H9 (cell line): ENCODE data around the gene BAG5. TPM values are rescaled to one million over a fixed set of nuclear protein-coding genes. Genes with fewer than 3 reads are reported as not detected.
A peak's percentile ranks its signal among the peaks of the same experiment; 100 is the strongest.

Source experiments
- DNase-seq: peaks from one replicate; pipeline ENCODE4 v3.0.0-alpha.2; 2017
- H2AFZ ChIP-seq: one replicate; pipeline ENCODE4 v1.6.1; 2013; ENCODE audit warnings: mild to moderate bottlenecking, low read length, control low read depth, moderate library complexity
- H2AK5ac ChIP-seq: 2 replicates; pipeline ENCODE4 v1.6.1; 2013; ENCODE audit warnings: low read length, control low read depth, mixed read lengths; ENCODE audit not compliant: insufficient read length
- H2BK120ac ChIP-seq: one replicate; pipeline ENCODE4 v1.6.1; 2013; ENCODE audit warnings: low read depth, mild to moderate bottlenecking, low read length, control low read depth, inconsistent platforms; ENCODE audit not compliant: poor library complexity, severe bottlenecking
- H2BK12ac ChIP-seq: 2 replicates; pipeline ENCODE4 v1.6.1; 2013; ENCODE audit warnings: low read length, control low read depth, mixed read lengths, low read depth; ENCODE audit not compliant: insufficient read length
- H2BK15ac ChIP-seq: 2 replicates; pipeline ENCODE4 v1.6.1; 2013; ENCODE audit warnings: low read depth, low read length, control low read depth
- H2BK20ac ChIP-seq: one replicate; pipeline ENCODE4 v1.6.1; 2013; ENCODE audit warnings: low read depth, mild to moderate bottlenecking, low read length, control low read depth, inconsistent platforms; ENCODE audit not compliant: poor library complexity, severe bottlenecking
- H2BK5ac ChIP-seq: 2 replicates; pipeline ENCODE4 v1.6.1; 2013; ENCODE audit warnings: low read length, control low read depth, mixed read lengths; ENCODE audit not compliant: insufficient read length
- H3K14ac ChIP-seq: 2 replicates; pipeline ENCODE4 v1.6.1; 2013; ENCODE audit warnings: low read length, control low read depth; ENCODE audit not compliant: insufficient read depth
- H3K18ac ChIP-seq: 2 replicates; pipeline ENCODE4 v1.6.1; 2013; ENCODE audit warnings: low read depth, mild to moderate bottlenecking, mixed read lengths, low read length, control low read depth; ENCODE audit not compliant: insufficient read length
- H3K23ac ChIP-seq: 2 replicates; pipeline ENCODE4 v1.6.1; 2013; ENCODE audit warnings: low read length, control low read depth, mixed read lengths, low read depth; ENCODE audit not compliant: insufficient read length
- H3K23me2 ChIP-seq: 2 replicates; pipeline ENCODE4 v1.6.1; 2013; ENCODE audit warnings: low read depth, mild to moderate bottlenecking, mixed read lengths, low read length, control low read depth; ENCODE audit not compliant: insufficient read length, poor library complexity, severe bottlenecking
- H3K27ac ChIP-seq: 2 replicates; pipeline ENCODE4 v1.5.1; 2013; ENCODE audit warnings: low read length, control low read depth, mixed read lengths, low read depth; ENCODE audit not compliant: insufficient read length
- H3K27me3 ChIP-seq: 2 replicates; pipeline ENCODE4 v1.6.1; 2013; ENCODE audit warnings: low read length, control low read depth, inconsistent platforms; ENCODE audit not compliant: insufficient read depth
- H3K4ac ChIP-seq: 2 replicates; pipeline ENCODE4 v1.6.1; 2013; ENCODE audit warnings: low read depth, mild to moderate bottlenecking, control low read depth, inconsistent platforms, low read length, moderate library complexity
- H3K4me1 ChIP-seq: 2 replicates; pipeline ENCODE4 v1.6.1; 2013; ENCODE audit warnings: low read length, control low read depth, inconsistent platforms; ENCODE audit not compliant: insufficient read depth
- H3K4me2 ChIP-seq: 2 replicates; pipeline ENCODE4 v1.6.1; 2013; ENCODE audit warnings: low read length, control low read depth, mixed read lengths; ENCODE audit not compliant: insufficient read length, insufficient read depth
- H3K56ac ChIP-seq: 2 replicates; pipeline ENCODE4 v1.6.1; 2013; ENCODE audit warnings: low read depth, mild to moderate bottlenecking, mixed read lengths, low read length, control low read depth; ENCODE audit not compliant: insufficient read length
- H3K79me1 ChIP-seq: 2 replicates; pipeline ENCODE4 v1.6.1; 2013; ENCODE audit warnings: low read depth, mild to moderate bottlenecking, moderate library complexity, low read length, control low read depth, inconsistent platforms; ENCODE audit not compliant: insufficient read depth, poor library complexity, severe bottlenecking
- H3K79me2 ChIP-seq: 2 replicates; pipeline ENCODE4 v1.6.1; 2013; ENCODE audit warnings: low read length, control low read depth, inconsistent platforms; ENCODE audit not compliant: insufficient read depth
- H3K9ac ChIP-seq: 2 replicates; pipeline ENCODE4 v1.6.1; 2013; ENCODE audit warnings: low read length, control low read depth, mixed read lengths; ENCODE audit not compliant: insufficient read length; ENCODE audit errors: extremely low read depth
- H3K9me3 ChIP-seq: one replicate; pipeline ENCODE4 v1.6.1; 2013; ENCODE audit warnings: low read depth, low read length, inconsistent platforms; ENCODE audit not compliant: control insufficient read depth
- H3T11ph ChIP-seq: one replicate; pipeline ENCODE4 v1.6.1; 2013; ENCODE audit warnings: mild to moderate bottlenecking, low read length, control low read depth, inconsistent platforms
- H4K20me1 ChIP-seq: one replicate; pipeline ENCODE4 v1.6.1; 2013; ENCODE audit not compliant: control insufficient read depth, insufficient read length, insufficient read depth
- H4K5ac ChIP-seq: 2 replicates; pipeline ENCODE4 v1.6.1; 2013; ENCODE audit warnings: low read depth, mild to moderate bottlenecking, mixed read lengths, low read length, control low read depth; ENCODE audit not compliant: insufficient read length
- H4K8ac ChIP-seq: replicated peaks from 2 replicates; pipeline ENCODE4 v1.6.1; 2013; ENCODE audit warnings: low read length, control low read depth, mixed read lengths, low read depth; ENCODE audit not compliant: insufficient read length
- H4K91ac ChIP-seq: 2 replicates; pipeline ENCODE4 v1.6.1; 2013; ENCODE audit warnings: low read depth, mild to moderate bottlenecking, moderate library complexity, mixed read lengths, low read length, control low read depth; ENCODE audit not compliant: insufficient read length
- H3K27ac Mint-ChIP-seq, 3 experiments: 2 replicates in 2 of 3; 3 replicates in 1 of 3; pipeline ENCODE4 v1.8.0; 2020 to 2021; ENCODE audit warnings: mixed read lengths in 3 of 3, mild to moderate bottlenecking in 1 of 3, moderate library complexity in 1 of 3
- H3K27me3 Mint-ChIP-seq: 2 replicates; pipeline ENCODE4 v1.8.0; 2021; ENCODE audit warnings: low read depth, mild to moderate bottlenecking, moderate library complexity, mixed read lengths
- H3K36me3 Mint-ChIP-seq, 3 experiments: 2 replicates in 2 of 3; 3 replicates in 1 of 3; pipeline ENCODE4 v1.8.0; 2020 to 2021; ENCODE audit warnings: low read depth in 3 of 3, mixed read lengths in 3 of 3; ENCODE audit not compliant: insufficient read depth in 1 of 3
- H3K4me1 Mint-ChIP-seq, 2 experiments: 2 replicates each; pipeline ENCODE4 v1.8.0; 2020; ENCODE audit warnings: mixed read lengths in 2 of 2
- H3K4me3 Mint-ChIP-seq, 2 experiments: 2 replicates in 1 of 2; 3 replicates in 1 of 2; pipeline ENCODE4 v1.8.0; 2020 to 2021; ENCODE audit warnings: mild to moderate bottlenecking in 2 of 2, mixed read lengths in 2 of 2, moderate library complexity in 1 of 2
- H3K9me3 Mint-ChIP-seq, 2 experiments: 2 replicates in 1 of 2; 3 replicates in 1 of 2; pipeline ENCODE4 v1.8.0; 2020; ENCODE audit warnings: mild to moderate bottlenecking in 2 of 2, mixed read lengths in 2 of 2, moderate library complexity in 1 of 2
- CTCF ChIP-seq: fragments of 200-600 bp; sonication (generic); conservative IDR thresholded peaks from 3 replicates; pipeline ENCODE4 v1.8.0; 2021; ENCODE audit warnings: antibody characterized with exemption, mild to moderate bottlenecking
- whole genome bisulfite sequencing: extraction: QIAGEN DNeasy Blood & Tissue Kit; methylation state at CpG from one replicate; pipeline ENCODE4 v1.1.7; 2013; ENCODE audit warnings: missing lambda C conversion rate, low lambda C conversion rate, mixed read lengths; ENCODE audit not compliant: insufficient read length; ENCODE audit errors: extremely low coverage; 5-methylcytosine and 5-hydroxymethylcytosine counted together
- total RNA-seq: library from RNA; stranded (reverse); gene quantifications from 2 replicates; pipeline ENCODE4 v1.2.1, GENCODE V29; 2021

Gene BAG5
- total RNA-seq, 1 experiment from 2014 or later: 38.0 TPM

- H2BK20ac ChIP-seq: no peak overlapping the region
- H4K5ac ChIP-seq: no peak overlapping the region
- no peak overlapping the region for H3K4me2 ChIP-seq
- H2BK120ac ChIP-seq: no peak overlapping the region
- H3K27me3 Mint-ChIP-seq: peaks cover 8% of the 10 kb centered on the region
- H3K27ac Mint-ChIP-seq: no peak overlapping the region
- H3K79me2 ChIP-seq: peaks cover 10% of the 10 kb centered on the region; the same call in 1 of the 2 replicates
- H3K9ac ChIP-seq: no peak overlapping the region
- H2AFZ ChIP-seq: no peak overlapping the region
- H3K4me1 Mint-ChIP-seq: peaks cover 11 to 22% of the 10 kb centered on the region in 2 experiments
- H2AK5ac ChIP-seq: no peak overlapping the region
- H2BK15ac ChIP-seq: no peak overlapping the region
- no peak overlapping the region for H3K56ac ChIP-seq
- H3K4me3 Mint-ChIP-seq: peak overlapping the region; percentile 91 to 97; a peak in 3 of 5 replicates
- H2BK12ac ChIP-seq: no peak overlapping the region
- H2BK5ac ChIP-seq: no peak overlapping the region
- H4K20me1 ChIP-seq: peaks cover 4% of the 10 kb centered on the region
- no peak overlapping the region for H3K4ac ChIP-seq
- no peaks in the 10 kb centered on the region for H3K9me3 ChIP-seq
- no peak overlapping the region for H3K14ac ChIP-seq
- no peaks in the 10 kb centered on the region; the same call in 1 of the 2 replicates for H3K4me1 ChIP-seq
- peaks cover 8% of the 10 kb centered on the region for H3K23me2 ChIP-seq
- H4K8ac ChIP-seq: no peak overlapping the region
- H4K91ac ChIP-seq: no peak overlapping the region
- H3K27ac ChIP-seq: no peak overlapping the region
- peaks cover 13% of the 10 kb centered on the region for H3K79me1 ChIP-seq
- H3K23ac ChIP-seq: no peak overlapping the region
- no peak overlapping the region for H3K18ac ChIP-seq
- H3K27me3 ChIP-seq: no peaks in the 10 kb centered on the region
- TF ChIP-seq CTCF: no peak
- H3K36me3 Mint-ChIP-seq: peaks cover 0 to 8% (median 4%) of the 10 kb centered on the region in 3 experiments; a peak in 5 of 7 replicates
- no peaks in the 10 kb centered on the region; a peak in 2 of 5 replicates for H3K9me3 Mint-ChIP-seq
- WGBS: no CpG with 5 or more reads among the region's 11 CpGs
- DNase-seq: no peak
- no peak overlapping the region for H3T11ph ChIP-seq
Observed at GRCh38 chr14:103530831-103531230, 31.6 kb downstream of the BAG5 start.
